NCI-H1694 (cell line): Measurements from ENCODE around the gene ERC2.
A peak's percentile ranks its signal among the peaks of the same experiment; 100 is the strongest.

Source experiments
- DNase-seq: peaks from one replicate; lab custom pipeline; 2025; lab: John Stamatoyannopoulos, UW

ERC2 gene

GRCh38 chr3:56366641-56367162, 101.6 kb downstream of the ERC2 start:
- DNase-seq: no peak

GRCh38 chr3:56365905-56366640, 102.2 kb downstream of the ERC2 start:
- no peak for DNase-seq

GRCh38 chr3:56364665-56365064, 103.6 kb downstream of the ERC2 start:
- no peak for DNase-seq

GRCh38 chr3:56363720-56364119, 104.5 kb downstream of the ERC2 start:
- DNase-seq: no peak

- DNase-seq: no peak
Observed at GRCh38 chr3:56361731-56362130, 106.5 kb downstream of the ERC2 start.

- DNase-seq: no peak
Observed at GRCh38 chr3:56357266-56357665, 111.0 kb downstream of the ERC2 start.

- DNase-seq: no peak
Observed at GRCh38 chr3:56356808-56357207, 111.5 kb downstream of the ERC2 start.

GRCh38 chr3:56355570-56356185, 112.6 kb downstream of the ERC2 start:
- no peak for DNase-seq

GRCh38 chr3:56351537-56351936, 116.7 kb downstream of the ERC2 start:
- peak; percentile 24 for DNase-seq

GRCh38 chr3:56347219-56347871, 120.9 kb downstream of the ERC2 start:
- no peak for DNase-seq

GRCh38 chr3:56342475-56342874, 125.8 kb downstream of the ERC2 start:
- no peak for DNase-seq

- no peak for DNase-seq
Observed at GRCh38 chr3:56339671-56340070, 128.6 kb downstream of the ERC2 start.

GRCh38 chr3:56339244-56339643, 129.0 kb downstream of the ERC2 start:
- DNase-seq: no peak

GRCh38 chr3:56336023-56336422, 132.2 kb downstream of the ERC2 start:
- no peak for DNase-seq

GRCh38 chr3:56324473-56324872, 143.8 kb downstream of the ERC2 start:
- no peak for DNase-seq

- no peak for DNase-seq
Observed at GRCh38 chr3:56323986-56324420, 144.3 kb downstream of the ERC2 start.

- DNase-seq: no peak
Observed at GRCh38 chr3:56322862-56323261, 145.4 kb downstream of the ERC2 start.

- DNase-seq: no peak
Observed at GRCh38 chr3:56321892-56322291, 146.4 kb downstream of the ERC2 start.

GRCh38 chr3:56321383-56321782, 146.9 kb downstream of the ERC2 start:
- DNase-seq: no peak

- no peak for DNase-seq
Observed at GRCh38 chr3:56320883-56321282, 147.4 kb downstream of the ERC2 start.

- DNase-seq: no peak
Observed at GRCh38 chr3:56318891-56319290, 149.4 kb downstream of the ERC2 start.

GRCh38 chr3:56316944-56317343, 151.3 kb downstream of the ERC2 start:
- DNase-seq: no peak

GRCh38 chr3:56314842-56315241, 153.4 kb downstream of the ERC2 start:
- no peak for DNase-seq
